ENCODE results near the gene KLHL2.

DNA sequence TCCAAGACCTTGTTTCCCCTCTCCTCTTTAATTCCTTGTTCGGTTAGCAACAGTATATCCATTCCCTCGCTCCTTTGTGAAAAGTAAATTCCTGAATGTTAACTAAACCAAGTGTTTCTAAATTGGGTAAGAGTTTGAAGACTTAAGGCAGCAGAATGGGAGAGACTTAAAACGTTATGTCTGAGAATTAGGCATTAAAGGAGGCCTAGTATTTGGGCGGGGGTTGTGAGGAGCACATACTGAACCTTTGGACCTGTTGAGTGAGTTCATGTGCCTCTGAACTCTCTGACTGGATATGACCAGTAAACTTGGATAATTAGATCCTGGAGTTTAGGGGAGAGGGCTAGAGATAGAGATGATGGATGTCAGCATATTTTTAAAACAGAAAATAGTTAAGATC is 121.3 kb downstream of the KLHL2 start:
- TF ChIP-seq, protein P1, sequence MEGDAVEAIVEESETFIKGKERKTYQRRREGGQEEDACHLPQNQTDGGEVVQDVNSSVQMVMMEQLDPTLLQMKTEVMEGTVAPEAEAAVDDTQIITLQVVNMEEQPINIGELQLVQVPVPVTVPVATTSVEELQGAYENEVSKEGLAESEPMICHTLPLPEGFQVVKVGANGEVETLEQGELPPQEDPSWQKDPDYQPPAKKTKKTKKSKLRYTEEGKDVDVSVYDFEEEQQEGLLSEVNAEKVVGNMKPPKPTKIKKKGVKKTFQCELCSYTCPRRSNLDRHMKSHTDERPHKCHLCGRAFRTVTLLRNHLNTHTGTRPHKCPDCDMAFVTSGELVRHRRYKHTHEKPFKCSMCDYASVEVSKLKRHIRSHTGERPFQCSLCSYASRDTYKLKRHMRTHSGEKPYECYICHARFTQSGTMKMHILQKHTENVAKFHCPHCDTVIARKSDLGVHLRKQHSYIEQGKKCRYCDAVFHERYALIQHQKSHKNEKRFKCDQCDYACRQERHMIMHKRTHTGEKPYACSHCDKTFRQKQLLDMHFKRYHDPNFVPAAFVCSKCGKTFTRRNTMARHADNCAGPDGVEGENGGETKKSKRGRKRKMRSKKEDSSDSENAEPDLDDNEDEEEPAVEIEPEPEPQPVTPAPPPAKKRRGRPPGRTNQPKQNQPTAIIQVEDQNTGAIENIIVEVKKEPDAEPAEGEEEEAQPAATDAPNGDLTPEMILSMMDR (conservative IDR thresholded peaks at IDR 0.05) = no peak
- TF ChIP-seq EZH2 (IDR thresholded peaks at IDR 0.05; ENCODE audit: low read depth) = no peak

Data from PC-9 (cell line).